SIG-M5 (cell line): ENCODE measurements around the gene IPO7.
"Not testable (repeated sequence)": the region's sequence is repeated elsewhere in the genome, so short reads cannot be mapped to it uniquely, and the experiment has no call there.

Experiments
- DNase-seq: peaks from one replicate; lab custom pipeline; 2025; lab: John Stamatoyannopoulos, UW

IPO7 gene

DNA sequence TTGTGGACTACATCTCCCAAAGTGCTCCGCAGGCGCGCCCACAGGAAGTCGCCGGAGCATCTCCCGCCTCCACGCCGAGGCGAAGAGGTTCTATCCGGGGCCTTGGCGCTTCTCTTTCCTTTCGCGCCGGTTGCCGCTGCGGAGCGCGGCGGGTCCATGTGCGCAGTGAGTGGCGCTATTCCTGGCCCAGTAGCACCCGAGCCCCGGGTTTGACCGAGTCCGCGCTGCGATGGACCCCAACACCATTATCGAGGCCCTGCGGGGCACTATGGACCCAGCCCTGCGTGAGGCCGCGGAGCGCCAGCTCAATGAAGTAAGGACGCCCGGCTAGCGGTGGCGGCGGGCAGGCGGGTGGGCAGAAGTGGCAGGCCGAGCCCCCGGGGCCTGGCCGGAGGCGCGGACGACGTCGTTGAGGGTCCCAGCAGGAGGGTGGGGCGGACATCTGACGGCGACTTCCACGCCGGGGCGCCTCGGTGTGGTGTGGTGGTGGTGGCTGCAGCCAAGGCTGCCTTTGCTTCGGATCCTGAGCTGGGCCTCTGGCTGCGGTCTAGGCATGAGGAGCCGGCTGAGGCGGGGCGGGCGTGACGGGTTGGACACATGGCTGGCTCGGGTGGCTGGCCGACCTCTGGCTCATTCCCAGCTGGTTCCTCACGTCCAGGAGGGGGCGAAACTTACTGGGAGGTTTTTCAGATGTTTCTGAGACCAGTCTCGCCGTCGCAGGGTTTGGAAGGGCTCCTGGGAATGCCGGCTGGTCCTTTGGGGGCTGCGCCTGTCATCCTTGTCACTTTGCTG lies at the start of gene IPO7:
Gene IPO7, plus strand, starts transcription at position 118 of the 792 bp plus-strand sequence. Its CDS starts 112 bp downstream, at position 230.
- DNase-seq = peak; percentile 48

DNA sequence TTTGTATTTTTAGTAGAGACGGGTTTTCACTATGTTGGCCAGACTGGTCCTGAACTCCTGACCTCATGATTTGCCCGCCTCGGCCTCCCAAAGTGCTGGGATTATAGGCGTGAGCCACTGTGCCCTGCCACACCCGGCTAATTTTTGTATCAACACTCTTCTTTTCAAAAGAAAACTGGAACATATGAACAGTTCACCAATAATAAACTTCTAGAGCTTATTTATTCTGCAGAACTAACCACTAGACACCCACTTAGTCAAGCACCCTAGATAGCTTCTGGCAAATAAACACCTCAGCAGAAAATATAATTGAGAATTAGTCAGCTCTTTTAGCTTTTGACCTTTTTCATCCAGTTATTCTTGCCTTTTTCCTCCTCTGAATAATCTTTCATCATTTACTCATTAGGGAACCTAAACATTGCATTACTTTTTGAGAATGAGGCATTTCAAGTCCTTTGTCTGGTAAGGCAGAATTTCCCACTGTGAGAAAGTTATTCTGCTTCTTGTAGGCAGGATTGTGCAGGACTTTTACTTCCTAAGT lies 42.7 kb upstream of the IPO7 start:
- no peak for DNase-seq

DNA sequence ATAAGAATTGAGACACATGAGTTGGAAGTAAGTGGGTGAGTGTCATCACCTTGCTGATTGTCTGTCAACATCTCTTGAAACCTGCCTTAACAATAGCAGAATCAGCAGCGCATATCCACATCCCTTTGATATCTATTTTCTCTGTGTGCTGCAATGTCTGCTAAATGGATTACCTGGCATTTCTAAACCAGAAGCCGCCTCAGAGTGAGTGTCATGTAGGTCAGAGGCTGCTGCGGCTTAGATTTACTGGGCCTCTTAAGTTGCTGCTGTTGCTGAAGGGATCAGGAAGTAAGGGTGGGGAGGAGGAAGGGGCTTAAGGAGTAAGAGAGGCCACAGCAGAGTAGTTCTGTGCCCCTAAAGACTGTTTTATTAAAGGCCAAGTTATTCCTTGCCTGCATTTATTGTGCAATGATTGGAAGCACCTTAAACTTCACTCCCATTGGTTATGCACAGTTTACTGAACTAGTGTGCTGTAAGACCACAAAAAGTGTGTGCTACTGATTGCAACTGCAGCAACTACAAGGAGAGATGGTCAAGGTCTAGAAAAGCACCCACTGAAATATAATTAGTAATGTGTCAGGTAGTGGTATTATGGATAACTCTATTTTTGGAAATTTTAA lies 40.3 kb upstream of the IPO7 start:
- DNase-seq = no peak

DNA sequence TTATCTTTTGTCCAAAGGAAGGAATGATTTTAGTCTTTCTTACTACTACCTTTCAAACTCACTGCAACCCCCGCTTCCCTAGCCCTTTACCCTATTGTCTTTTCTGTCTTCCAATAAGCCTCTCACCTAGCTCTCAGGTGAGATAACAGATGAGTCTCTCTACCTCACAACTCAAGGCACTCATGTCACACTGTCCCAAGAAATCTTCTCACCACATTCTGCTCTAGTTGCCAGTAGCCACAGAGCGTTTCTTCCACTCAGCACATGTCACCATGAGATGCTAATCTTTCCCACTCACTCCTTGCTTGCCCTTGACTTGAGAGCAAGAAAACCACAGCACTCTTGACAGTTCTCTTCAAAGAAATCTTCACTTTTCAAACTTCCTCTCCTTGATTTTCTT lies 37.4 kb upstream of the IPO7 start:
- DNase-seq = no peak

DNA sequence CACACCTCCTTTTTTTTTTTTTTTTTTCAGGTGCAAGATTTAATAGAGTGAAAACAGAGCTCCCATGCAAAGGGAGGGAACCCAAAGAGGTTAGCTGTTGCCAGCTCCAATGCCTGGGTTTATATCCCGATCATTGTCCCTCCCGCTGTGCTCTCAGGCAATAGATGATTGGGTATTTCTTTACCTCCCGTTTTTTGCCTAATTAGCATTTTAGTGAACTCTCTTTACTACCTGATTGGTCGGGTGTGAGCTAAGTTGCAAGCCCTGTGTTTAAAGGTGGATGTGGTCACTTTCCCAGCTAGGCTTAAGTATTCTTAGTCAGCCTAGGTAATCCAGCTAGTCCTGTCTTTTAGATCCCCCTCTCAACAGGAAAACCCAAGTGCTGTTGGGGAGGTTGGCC lies 36.7 kb upstream of the IPO7 start:
- DNase-seq = not testable (repeated sequence)

DNA sequence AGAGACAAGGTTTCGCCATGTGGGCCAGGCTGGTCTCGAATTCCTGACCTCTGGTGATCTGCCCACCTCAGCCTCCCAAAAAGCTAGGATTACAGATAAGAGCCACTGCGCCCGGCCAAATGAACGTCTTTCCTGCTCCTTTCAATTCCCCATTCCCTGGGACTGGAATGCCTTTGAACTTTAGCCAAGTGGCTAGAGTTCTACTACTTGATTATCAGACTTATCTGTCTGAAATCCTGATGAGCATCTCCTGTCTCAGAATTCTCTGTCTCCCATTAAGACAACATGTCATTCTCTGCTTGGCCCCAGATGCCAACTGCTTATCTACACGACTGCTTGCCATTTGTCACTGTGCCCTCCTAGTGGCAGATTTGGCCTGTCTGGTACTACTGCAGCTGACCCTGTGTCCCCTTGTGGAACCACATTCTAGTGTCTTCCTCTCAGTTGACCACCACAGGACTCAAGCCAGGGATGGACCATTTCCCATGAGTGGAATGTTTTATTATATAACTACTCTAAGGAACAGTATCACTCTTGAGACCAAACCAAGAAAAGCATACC lies 33.1 kb upstream of the IPO7 start:
- DNase-seq = no peak

DNA sequence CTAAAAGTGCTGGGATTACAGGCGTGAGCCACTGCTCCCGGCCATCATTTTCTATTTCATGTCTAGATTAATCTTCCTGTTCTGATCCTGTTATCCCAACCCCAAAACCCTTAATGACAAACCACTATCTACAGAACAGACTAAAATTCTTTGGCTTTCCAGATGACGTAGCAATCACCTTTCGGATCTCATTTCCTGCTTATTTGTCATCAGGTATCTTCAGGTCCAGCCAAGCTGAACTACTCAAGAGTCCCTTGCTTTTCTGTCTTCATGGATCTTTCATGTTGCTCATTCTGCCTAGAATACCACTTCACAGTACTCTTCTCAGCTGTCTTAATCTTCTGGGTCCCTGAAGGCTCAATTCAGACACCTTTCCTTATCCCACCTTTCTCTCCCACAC lies 27.4 kb upstream of the IPO7 start:
- DNase-seq = no peak

DNA sequence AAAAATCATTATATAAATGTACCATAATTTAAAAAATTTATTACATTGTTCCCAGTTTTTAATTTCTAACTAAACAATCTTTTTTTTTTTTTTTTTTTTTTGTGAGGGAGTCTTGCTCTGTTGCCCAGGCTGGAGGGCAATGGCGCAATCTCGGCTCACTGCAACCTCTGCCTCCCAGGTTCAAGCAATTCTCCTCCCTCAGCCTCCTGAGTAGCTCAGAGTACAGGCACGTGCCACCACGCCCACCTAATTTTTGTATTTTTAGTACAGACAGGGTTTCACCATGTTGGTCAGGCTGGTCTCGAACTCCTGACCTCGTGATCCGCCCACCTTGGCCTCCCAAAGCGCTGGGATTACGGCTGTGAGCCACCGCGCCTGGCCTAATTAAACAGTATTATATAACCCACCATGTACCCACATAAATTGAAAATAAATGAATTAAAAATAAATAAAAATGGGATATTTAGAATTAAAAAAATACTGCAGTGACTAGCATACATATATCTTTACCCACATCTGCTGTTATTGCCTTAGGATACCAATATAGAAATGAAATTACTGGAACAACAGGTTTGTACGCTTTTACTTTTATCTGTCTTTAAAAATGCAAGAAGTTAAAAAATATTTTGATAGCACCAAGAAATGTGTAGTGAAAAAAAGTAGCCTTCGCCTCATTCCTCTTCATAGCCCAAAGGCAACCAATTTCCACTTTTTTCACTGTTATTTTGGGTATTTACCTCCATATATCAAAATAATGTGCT lies 23.4 kb upstream of the IPO7 start:
- not testable (repeated sequence) for DNase-seq

DNA sequence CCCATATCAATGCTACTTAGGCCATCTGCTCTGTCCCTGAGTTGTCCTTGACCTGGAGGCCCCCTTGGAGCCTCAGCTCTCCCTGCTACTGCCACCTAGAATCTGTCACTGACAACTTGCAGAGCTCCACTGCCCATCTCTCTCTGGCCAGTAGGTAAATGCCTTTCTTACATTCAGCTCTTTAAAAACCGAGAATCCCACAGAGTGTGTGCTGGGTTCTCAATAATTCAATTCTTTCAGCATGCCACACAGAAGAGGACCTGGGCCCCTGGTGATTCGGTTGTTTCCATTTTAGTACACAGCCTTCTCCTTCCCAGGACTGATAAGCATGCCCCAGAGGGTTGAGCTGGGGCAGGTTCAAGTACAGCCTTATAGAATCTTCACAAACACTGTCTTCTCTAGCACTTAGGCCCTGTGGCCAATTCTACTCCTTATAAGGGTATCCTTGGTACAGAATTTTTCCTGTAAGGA lies 22.0 kb upstream of the IPO7 start:
- DNase-seq = no peak

DNA sequence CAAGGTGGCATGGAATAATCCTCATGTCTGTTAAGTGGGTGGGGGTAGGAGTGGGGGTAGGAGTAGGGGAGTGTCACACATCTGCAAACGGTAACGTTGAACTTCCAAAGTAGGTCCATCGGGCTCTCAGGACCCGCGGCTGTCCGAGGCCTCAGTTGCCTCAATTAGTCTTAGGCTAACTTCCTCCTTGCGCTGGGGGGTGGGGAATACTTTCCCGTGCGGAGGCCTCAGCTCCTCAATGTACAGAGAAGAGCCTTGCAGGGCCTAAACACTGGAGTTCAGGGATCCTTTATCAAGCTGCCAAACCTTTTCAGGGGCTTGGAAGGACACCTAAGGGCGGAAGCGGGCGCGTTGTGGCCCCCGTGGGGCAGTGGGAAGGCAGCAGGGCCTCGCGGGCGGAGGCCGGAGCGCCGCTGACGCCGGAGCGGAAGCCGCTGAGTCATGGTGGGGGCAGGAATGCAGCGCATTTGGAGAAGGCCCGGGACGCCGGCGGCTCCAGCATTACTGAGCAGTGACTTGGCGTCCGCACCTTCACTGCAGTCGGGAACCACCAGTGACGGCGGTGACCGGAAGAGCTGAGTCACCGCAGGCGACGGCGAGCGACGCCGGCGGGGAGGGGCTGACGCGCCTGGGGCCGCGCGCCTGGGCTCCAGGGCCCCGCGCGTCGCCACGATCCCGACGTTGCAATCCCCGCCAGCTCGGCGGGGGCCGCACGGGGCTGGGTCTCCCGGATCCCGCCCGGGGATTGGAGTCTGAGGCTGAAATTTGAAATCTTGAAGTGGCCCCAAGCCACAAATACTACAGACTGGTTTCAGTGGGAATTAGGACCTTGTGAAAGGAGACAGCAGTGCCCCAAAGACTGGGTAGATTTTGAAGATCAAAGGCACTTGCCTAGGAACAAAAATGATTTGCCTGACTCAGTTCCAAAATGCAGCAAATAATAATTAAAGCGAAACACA lies 20.2 kb upstream of the IPO7 start:
- DNase-seq = peak; percentile 46

DNA sequence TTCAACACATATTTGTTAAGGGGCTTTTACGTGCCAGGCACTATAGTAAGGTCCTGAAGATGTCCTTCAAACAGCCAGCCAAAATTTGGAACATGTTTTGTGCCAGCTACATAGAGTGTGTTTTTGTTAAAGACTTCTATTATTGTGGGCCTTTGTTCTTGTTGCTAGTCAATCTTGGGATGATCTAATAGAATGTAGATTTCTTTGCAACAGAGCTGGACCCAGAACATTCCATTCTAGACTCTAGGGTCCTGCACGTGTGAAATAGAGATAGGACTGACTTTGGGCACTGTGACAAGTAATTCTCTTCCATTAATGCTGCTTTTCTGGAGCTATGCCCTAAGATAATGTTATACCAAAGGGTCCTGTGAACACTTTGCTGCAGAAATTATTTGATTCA lies 16.9 kb upstream of the IPO7 start:
- DNase-seq = no peak

DNA sequence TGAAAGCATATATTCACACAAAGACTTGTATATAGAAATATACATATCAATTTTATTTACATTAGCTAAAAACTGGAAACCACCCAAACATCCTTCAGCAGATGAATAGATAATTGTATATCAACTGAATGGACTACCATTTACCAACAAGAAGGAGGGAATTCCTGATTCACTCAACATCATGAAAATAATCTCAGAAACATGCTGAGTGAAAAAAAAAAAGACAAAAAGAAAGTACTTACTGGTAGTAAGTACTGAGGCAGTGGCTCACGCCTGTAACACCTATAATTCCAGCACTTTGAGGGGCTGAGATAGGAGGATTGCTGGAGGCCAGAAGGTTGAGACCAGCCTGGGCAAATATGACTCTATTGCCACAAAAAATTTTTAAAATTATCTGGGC lies 7.4 kb upstream of the IPO7 start:
- DNase-seq = no peak

DNA sequence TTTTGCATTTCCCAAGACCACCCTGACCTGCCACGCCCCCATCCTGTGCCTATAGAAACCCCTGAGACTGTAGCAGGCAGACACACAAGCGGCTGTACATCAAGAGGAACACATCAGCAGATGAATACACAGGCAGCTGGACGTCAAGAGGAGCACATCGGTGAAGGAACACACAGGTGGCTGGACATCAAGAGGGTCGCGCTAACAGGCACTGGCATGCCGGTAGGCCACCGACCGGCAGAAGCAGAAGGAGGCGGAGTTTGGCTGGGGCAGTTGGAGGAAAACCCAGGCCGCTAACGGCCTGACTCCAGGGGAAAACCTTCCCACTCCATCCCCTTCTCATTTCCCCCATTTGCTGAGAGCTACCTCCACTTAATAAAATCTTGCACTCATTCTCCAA lies 5.4 kb upstream of the IPO7 start:
- no peak for DNase-seq

DNA sequence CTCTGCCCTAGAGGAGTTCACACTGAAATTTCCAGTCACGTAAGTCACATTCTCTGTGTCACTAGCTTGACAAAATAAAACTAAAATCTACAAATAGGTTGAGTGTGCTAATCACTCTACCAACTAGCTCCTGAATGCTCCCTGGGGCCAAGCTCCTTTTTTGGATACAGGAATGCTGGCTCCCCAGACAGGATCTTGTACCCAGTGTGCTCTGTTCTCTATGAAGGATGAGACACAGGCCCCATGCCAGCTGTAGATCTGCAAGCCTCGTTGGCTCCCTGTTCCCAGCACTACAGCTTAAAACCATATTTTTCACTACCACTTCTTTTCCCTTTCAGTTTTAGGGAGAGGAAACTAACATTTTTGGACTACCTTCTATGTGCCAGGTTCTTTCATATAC lies 3.7 kb upstream of the IPO7 start:
- DNase-seq = no peak

DNA sequence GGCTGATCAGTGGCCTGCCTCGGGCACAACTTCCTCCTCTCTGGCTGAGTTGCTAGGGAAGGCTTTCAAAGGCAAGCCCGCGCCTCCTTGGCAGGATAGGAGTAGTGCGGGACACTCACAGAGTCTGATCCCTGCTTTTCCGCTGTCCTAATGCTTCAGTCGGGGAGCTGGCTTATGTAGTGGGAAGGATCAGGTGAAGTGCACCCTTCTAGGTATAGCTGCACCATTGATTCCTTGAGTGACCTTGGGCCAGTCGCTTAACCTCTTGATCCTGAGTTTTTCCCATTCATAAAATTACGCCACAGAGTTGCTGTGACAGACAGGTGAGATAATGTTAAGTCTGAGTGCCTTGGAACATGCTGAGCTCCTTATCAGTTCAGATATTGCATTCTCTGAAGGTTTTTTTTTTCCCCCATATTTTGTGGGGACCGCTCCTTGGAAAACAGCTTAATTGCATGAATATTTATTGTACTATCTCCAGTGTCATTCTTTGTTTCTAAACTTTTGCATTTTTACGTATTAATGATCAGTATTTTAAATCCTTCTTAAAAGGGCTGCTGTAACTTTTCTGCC lies 961 bp downstream of the IPO7 start:
- no peak for DNase-seq

DNA sequence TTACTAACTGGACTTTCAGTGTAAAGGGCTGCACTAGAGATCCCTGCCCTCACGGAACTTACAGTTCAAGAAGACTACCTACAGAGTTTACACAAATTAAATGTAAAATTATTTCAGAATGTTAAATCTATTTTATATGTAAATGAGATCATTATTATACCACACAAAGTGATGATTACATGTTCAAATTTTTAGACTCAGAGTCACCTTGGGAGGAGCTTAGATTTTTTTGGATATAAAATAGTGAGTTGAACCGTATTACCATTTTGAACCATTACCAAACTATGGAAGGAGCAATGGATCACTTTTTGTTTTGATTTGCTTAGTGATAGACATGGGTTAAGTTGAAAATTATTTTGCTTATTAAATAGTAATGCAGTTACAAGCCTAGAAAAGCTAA lies 1.6 kb downstream of the IPO7 start:
- no peak for DNase-seq

DNA sequence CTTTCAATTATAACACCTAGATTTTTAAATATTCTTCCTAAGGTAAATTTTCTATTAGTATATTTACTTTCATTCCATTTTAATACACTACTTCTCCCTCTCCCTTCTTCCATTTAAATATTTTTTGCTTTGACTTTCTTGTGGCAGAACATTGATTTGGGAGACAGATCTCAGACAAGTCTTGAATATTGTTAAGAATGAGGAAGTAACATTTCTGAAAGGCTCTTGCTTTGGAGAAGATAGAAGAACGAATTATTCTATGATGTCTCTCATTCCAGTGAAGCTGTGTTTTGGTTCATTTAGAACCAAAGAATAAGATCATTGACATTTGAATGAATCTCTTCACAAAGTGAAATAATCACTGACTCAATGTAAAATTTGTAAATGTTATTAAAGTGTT lies 2.4 kb downstream of the IPO7 start:
- no peak for DNase-seq

DNA sequence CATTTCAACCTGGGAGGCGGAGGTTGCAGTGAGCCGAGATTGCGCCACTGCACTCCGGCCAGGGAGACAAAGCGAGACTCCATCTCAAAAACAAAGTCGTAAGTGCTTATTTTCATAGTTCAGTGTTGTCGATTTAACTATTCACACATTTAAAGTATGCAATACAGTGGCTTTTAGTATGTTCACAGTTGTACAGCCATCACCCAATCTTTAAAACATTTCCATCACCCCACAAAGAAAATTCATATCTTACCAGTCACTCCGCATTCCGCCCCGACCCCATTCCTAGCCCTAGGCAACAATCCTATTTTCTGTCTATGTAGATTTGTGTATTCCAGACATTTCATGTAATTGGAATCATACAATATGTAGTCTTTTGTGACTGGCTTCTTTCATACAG lies 11.9 kb downstream of the IPO7 start:
- DNase-seq = no peak

DNA sequence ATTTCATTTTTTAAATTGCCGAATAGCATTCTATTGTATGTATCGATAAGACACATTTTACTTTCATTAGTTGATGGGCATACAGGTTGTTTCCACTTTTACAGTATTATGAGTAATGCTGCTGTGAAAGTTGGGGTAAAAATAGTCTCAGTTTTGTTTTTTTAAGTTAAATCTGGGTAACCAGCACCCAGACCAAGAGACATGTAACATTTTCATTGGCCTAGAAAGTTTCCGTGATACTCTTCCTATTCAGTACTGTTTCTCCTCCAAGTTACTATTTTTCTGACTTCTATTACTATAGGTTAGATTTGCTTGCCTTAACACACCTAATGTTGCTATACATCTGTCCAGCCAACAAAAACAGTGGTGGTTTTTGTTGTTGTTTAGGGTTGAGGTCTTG lies 12.3 kb downstream of the IPO7 start:
- no peak for DNase-seq

DNA sequence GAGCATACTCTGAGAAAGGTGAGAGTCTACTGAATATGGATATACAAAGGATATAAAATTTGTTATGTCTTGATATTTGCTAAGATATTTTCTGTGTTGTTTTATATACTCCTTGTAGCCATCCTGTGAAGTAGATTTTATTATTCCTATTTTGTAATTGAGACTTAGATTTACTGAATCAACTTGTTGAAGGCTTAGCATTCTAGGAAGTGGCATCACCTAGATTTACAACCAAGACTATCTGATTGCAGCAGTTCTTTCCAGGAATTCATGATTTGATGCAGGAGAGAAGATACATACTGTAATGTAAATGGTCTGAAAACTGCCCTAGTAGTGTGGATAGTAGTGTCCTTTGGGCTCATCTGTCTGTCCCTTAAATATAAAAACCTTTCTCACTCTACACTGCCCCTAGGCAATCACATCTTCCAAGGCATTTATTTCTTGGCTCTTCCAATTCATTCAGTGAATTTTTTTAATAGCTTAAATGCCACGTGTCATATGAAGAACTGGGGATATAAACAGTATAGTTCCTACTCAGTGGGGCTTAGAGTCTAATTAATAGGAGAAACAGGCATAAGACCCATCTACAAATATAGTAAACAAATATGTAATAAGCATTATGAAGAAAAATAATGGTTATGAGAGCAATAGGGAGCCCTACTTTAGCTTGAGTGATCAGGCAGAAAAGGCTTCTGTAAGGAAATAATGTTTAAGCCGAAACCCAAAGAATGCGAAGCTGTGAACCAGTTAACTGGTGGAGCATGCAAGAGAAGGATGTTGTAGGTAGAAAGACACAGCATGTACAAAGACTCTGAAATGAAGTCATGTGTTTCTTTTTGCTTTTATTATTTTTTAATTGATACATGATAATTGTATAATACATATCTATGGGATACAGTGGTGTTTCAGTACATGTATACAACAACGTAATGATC lies 13.6 kb downstream of the IPO7 start:
- DNase-seq = no peak
